Central memory CD8-positive, alpha-beta T cell (primary cell): Measurements from ENCODE around the gene GDAP1L1.

Experiments used
- ATAC-seq: fragments of 150-1000 bp; cut with Tn5 transposase; replicated peaks from 2 replicates; pipeline ENCODE4 v1.10.0; 2022; ENCODE audit warnings: mild to moderate bottlenecking, moderate FRiP score, moderate number of reproducible peaks; ENCODE audit not compliant: poor library complexity, severe bottlenecking; ENCODE audit errors: extremely low read depth
- DNase-seq, 2 donors: peaks; one replicate each; pipeline ENCODE4 v3.0.0; 2021; ENCODE audit warnings: low spot score in 2 of 2
- H3K27ac Mint-ChIP-seq: one replicate; pipeline ENCODE4 v1.8.0; 2022; ENCODE audit warnings: low read depth, mild to moderate bottlenecking, moderate library complexity, mixed read lengths
- H3K27me3 Mint-ChIP-seq: one replicate; pipeline ENCODE4 v1.8.0; 2022; ENCODE audit warnings: mixed read lengths
- H3K36me3 Mint-ChIP-seq: one replicate; pipeline ENCODE4 v1.8.0; 2022; ENCODE audit warnings: mild to moderate bottlenecking, moderate library complexity, mixed read lengths; ENCODE audit not compliant: insufficient read depth
- H3K4me1 Mint-ChIP-seq: one replicate; pipeline ENCODE4 v1.8.0; 2022; ENCODE audit warnings: mixed read lengths
- H3K4me3 Mint-ChIP-seq: one replicate; pipeline ENCODE4 v1.8.0; 2022; ENCODE audit warnings: mild to moderate bottlenecking, moderate library complexity, mixed read lengths
- H3K9me3 Mint-ChIP-seq: one replicate; pipeline ENCODE4 v1.8.0; 2022; ENCODE audit warnings: mixed read lengths

The GDAP1L1 gene

GRCh38 chr20:44245977-44246376 is 1.1 kb upstream of the GDAP1L1 start:
- Mint-ChIP-seq H3K27me3 (peaks cover 42% of the 10 kb centered on the region), H3K27ac (no peak overlapping the region), H3K4me3 (no peak overlapping the region), H3K9me3 (no peaks in the 10 kb centered on the region), H3K4me1 (peaks cover 6% of the 10 kb centered on the region), H3K36me3 (no peaks in the 10 kb centered on the region)
- no peak for DNase-seq
- no peak for ATAC-seq

GRCh38 chr20:44247586-44248409 is 690 bp downstream of the GDAP1L1 start:
- no peak for ATAC-seq
- no peaks in the 10 kb centered on the region for H3K9me3 Mint-ChIP-seq
- no peak for DNase-seq
- peaks cover 35% of the 10 kb centered on the region for H3K27me3 Mint-ChIP-seq
- H3K27ac Mint-ChIP-seq, result no peak overlapping the region
- no peak overlapping the region for H3K4me3 Mint-ChIP-seq
- H3K4me1 Mint-ChIP-seq, result peaks cover 6% of the 10 kb centered on the region
- H3K36me3 Mint-ChIP-seq, result no peaks in the 10 kb centered on the region

GRCh38 chr20:44248410-44248759 is 1.3 kb downstream of the GDAP1L1 start:
- Mint-ChIP-seq H3K4me3 (no peak overlapping the region), H3K36me3 (no peaks in the 10 kb centered on the region), H3K4me1 (peaks cover 6% of the 10 kb centered on the region), H3K9me3 (no peaks in the 10 kb centered on the region), H3K27me3 (peaks cover 41% of the 10 kb centered on the region), H3K27ac (no peak overlapping the region)
- ATAC-seq (no peak), DNase-seq (no peak)

- Mint-ChIP-seq H3K4me3 (no peak overlapping the region), H3K4me1 (peaks cover 6% of the 10 kb centered on the region)
These were observed 4.2 kb downstream of the GDAP1L1 start for GRCh38 chr20:44251284-44251683.

GRCh38 chr20:44253528-44253927 is 6.4 kb downstream of the GDAP1L1 start:
- DNase-seq (no peak), ATAC-seq (no peak)
- Mint-ChIP-seq H3K36me3 (no peaks in the 10 kb centered on the region), H3K4me1 (peaks cover 2% of the 10 kb centered on the region), H3K4me3 (no peak overlapping the region), H3K27me3 (peaks cover 25% of the 10 kb centered on the region), H3K27ac (no peak overlapping the region), H3K9me3 (no peaks in the 10 kb centered on the region)

More at GRCh38 chr20:44251284-44251683, 4.2 kb downstream of the GDAP1L1 start:
- Mint-ChIP-seq H3K36me3 (no peaks in the 10 kb centered on the region), H3K9me3 (no peaks in the 10 kb centered on the region), H3K27ac (no peak overlapping the region), H3K27me3 (peaks cover 41% of the 10 kb centered on the region)
- DNase-seq, result no peak
- ATAC-seq, result no peak

GRCh38 chr20:44254073-44254472 is 7.0 kb downstream of the GDAP1L1 start:
- Mint-ChIP-seq H3K27ac (no peak overlapping the region), H3K4me1 (peaks cover 6% of the 10 kb centered on the region), H3K4me3 (no peak overlapping the region), H3K27me3 (peaks cover 20% of the 10 kb centered on the region), H3K36me3 (no peaks in the 10 kb centered on the region), H3K9me3 (no peaks in the 10 kb centered on the region)
- ATAC-seq (no peak), DNase-seq (no peak)

GRCh38 chr20:44255942-44256341 is 8.8 kb downstream of the GDAP1L1 start:
- no peak for ATAC-seq
- Mint-ChIP-seq H3K4me1 (peaks cover 13% of the 10 kb centered on the region), H3K36me3 (peaks cover 2% of the 10 kb centered on the region), H3K4me3 (no peak overlapping the region), H3K9me3 (no peaks in the 10 kb centered on the region), H3K27ac (no peak overlapping the region), H3K27me3 (peaks cover 12% of the 10 kb centered on the region)
- no peak for DNase-seq

- peaks cover 2% of the 10 kb centered on the region for H3K36me3 Mint-ChIP-seq
- H3K4me3 Mint-ChIP-seq, result no peak overlapping the region
- no peak for ATAC-seq
- no peak for DNase-seq
- no peak overlapping the region for H3K27ac Mint-ChIP-seq
- peaks cover 12% of the 10 kb centered on the region for H3K27me3 Mint-ChIP-seq
- H3K4me1 Mint-ChIP-seq, result peaks cover 13% of the 10 kb centered on the region
- H3K9me3 Mint-ChIP-seq, result no peaks in the 10 kb centered on the region
These were observed 9.9 kb downstream of the GDAP1L1 start for GRCh38 chr20:44256961-44257360.

- no peak overlapping the region for H3K27ac Mint-ChIP-seq
- peaks cover 13% of the 10 kb centered on the region for H3K4me1 Mint-ChIP-seq
- no peak for DNase-seq
- no peak for ATAC-seq
- peaks cover 1% of the 10 kb centered on the region for H3K27me3 Mint-ChIP-seq
- H3K9me3 Mint-ChIP-seq, result no peaks in the 10 kb centered on the region
- peaks cover 2% of the 10 kb centered on the region for H3K36me3 Mint-ChIP-seq
- no peak overlapping the region for H3K4me3 Mint-ChIP-seq
These were observed 11.2 kb downstream of the GDAP1L1 start for GRCh38 chr20:44258226-44258890.

DNA sequence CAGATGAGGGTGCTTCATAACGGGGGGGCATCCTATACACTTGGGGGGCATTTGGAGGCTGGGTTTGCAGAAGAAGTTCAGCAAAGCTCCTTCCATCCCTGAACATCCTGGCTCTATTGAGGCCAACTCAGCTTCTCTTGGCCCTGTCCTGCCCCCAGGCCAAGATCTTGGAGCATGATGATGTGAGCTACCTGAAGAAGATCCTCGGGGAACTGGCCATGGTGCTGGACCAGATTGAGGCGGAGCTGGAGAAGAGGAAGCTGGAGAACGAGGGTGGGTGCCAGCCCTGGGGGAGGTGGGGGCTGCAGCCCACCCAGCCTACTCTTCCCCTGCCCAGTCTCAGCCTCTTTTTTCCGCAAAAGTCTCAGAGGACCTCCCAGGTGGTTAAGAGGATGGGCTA is 17.2 kb downstream of the GDAP1L1 start:
- DNase-seq (no peak), ATAC-seq (no peak)
- Mint-ChIP-seq H3K27ac (no peak overlapping the region), H3K4me1 (peaks cover 7% of the 10 kb centered on the region), H3K36me3 (peaks cover 2% of the 10 kb centered on the region), H3K9me3 (no peaks in the 10 kb centered on the region), H3K4me3 (no peak overlapping the region), H3K27me3 (no peaks in the 10 kb centered on the region)

- no peaks in the 10 kb centered on the region for H3K36me3 Mint-ChIP-seq
- ATAC-seq (no peak), DNase-seq (no peak)
- H3K4me3 Mint-ChIP-seq, result no peak overlapping the region
- no peak overlapping the region for H3K27ac Mint-ChIP-seq
- no peaks in the 10 kb centered on the region for H3K4me1 Mint-ChIP-seq
- H3K27me3 Mint-ChIP-seq, result no peaks in the 10 kb centered on the region
- no peaks in the 10 kb centered on the region for H3K9me3 Mint-ChIP-seq
These were observed 21.7 kb downstream of the GDAP1L1 start for GRCh38 chr20:44268802-44269201.

DNA sequence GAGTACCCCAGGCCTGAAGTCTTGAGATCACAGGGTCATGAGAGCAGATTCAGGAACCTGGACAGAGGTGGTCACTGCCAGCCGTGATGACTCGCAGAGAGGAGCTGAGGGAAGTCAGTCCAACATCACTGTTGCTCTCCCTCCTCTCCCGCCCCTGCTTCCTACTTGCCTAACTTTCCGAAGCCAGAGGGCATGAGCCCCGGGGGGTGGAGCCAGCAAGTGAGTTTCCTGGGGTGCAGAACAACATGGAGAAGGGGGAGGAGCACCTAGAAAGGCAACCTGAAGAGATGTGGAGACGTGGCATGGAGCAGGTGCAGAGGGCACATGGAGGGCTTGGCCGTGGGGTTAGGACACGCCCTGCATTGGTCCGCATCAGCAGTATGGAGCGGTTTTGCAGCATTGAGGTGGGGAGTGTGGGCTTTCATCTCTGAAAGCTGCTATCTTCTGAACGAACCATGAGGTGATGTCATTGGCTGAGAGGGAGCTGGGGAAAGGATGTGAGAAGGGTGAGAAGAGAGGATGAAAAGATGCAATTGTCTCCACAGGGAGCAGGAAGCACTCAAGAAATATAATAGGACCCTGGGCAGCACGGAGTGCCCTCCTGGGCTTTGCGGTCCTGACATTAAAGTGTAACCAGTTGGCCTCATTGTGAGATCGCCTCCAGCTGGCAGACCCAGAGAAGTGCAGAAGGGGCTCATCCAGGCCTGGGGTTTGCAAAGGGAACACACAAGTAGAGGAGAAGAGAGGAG is 25.0 kb downstream of the GDAP1L1 start:
- Mint-ChIP-seq H3K36me3 (no peaks in the 10 kb centered on the region), H3K27ac (no peak overlapping the region), H3K4me3 (no peak overlapping the region), H3K4me1 (no peaks in the 10 kb centered on the region), H3K9me3 (no peaks in the 10 kb centered on the region), H3K27me3 (no peaks in the 10 kb centered on the region)
- ATAC-seq (no peak), DNase-seq (no peak)
